Liver (tissue), 9 donors: ENCODE measurements around the gene LINC00305. TPM values are rescaled to one million over a fixed set of nuclear protein-coding genes. Genes with fewer than 3 reads are reported as not detected.

Experiments used
- DNase-seq: peaks from one replicate; pipeline ENCODE4 v3.0.0-alpha.2; 2017; ENCODE audit warnings: low spot score
- H3K27ac ChIP-seq, 2 donors: one replicate each; pipeline ENCODE4 v1.7.0; 2013; ENCODE audit warnings: inconsistent platforms in 2 of 2, low read length in 2 of 2, control low read depth in 1 of 2, low read depth in 1 of 2, mild to moderate bottlenecking in 1 of 2
- H3K27me3 ChIP-seq, 4 donors: one replicate each; pipeline versions ENCODE4 v1.6.1 to v1.7.0; 2013; ENCODE audit warnings: low read length in 3 of 4, inconsistent platforms in 1 of 4, mild to moderate bottlenecking in 1 of 4, moderate library complexity in 1 of 4; ENCODE audit not compliant: control insufficient read depth in 4 of 4, insufficient read depth in 4 of 4
- H3K36me3 ChIP-seq, 4 donors: one replicate each; pipeline versions ENCODE4 v1.6.1 to v1.7.0; 2013; ENCODE audit warnings: low read length in 3 of 4, mild to moderate bottlenecking in 3 of 4, low read depth in 1 of 4, moderate library complexity in 1 of 4; ENCODE audit not compliant: control insufficient read depth in 4 of 4, insufficient read depth in 3 of 4
- H3K4me1 ChIP-seq, 4 donors: one replicate each; pipeline versions ENCODE4 v1.6.1 to v1.7.0; 2013; ENCODE audit warnings: low read length in 3 of 4, mild to moderate bottlenecking in 3 of 4, moderate library complexity in 1 of 4; ENCODE audit not compliant: control insufficient read depth in 4 of 4, insufficient read depth in 4 of 4
- H3K4me3 ChIP-seq, 3 donors: one replicate each; pipeline versions ENCODE4 v1.6.1 to v1.7.0; 2013; ENCODE audit warnings: low read length in 3 of 3, control low read depth in 1 of 3, low read depth in 1 of 3, mild to moderate bottlenecking in 1 of 3
- H3K9ac ChIP-seq, 2 donors: one replicate each; pipeline ENCODE4 v1.7.0; 2013; ENCODE audit warnings: low read length in 2 of 2, mild to moderate bottlenecking in 2 of 2, moderate library complexity in 2 of 2, control low read depth in 1 of 2, low read depth in 1 of 2
- H3K9me3 ChIP-seq, 4 donors: one replicate each; pipeline versions ENCODE4 v1.6.1 to v1.7.0; 2013; ENCODE audit warnings: low read length in 3 of 4; ENCODE audit not compliant: control insufficient read depth in 4 of 4
- EGR1 ChIP-seq, 2 donors: IDR thresholded peaks; 2 replicates each; pipeline ENCODE4 v1.6.1; 2016 to 2018; ENCODE audit warnings: antibody characterized with exemption in 2 of 2, low read depth in 2 of 2
- FOXA1 ChIP-seq: IDR thresholded peaks from 2 replicates; pipeline ENCODE4 v1.6.1; 2016; ENCODE audit warnings: antibody characterized with exemption
- FOXA2 ChIP-seq: IDR thresholded peaks from 2 replicates; pipeline ENCODE4 v1.6.1; 2016; ENCODE audit warnings: antibody characterized with exemption
- GABPA ChIP-seq, 2 donors: IDR thresholded peaks in 1 of 2; conservative IDR thresholded peaks in 1 of 2; 2 replicates each; pipeline ENCODE4 v1.6.1; 2016; ENCODE audit warnings: antibody characterized with exemption in 2 of 2, mild to moderate bottlenecking in 1 of 2, moderate library complexity in 1 of 2
- HNF4A ChIP-seq, 2 donors: conservative IDR thresholded peaks; 2 replicates each; pipeline ENCODE4 v1.6.1; 2016; ENCODE audit warnings: antibody characterized with exemption in 2 of 2, mild to moderate bottlenecking in 2 of 2
- HNF4G ChIP-seq: IDR thresholded peaks from 2 replicates; pipeline ENCODE4 v1.6.1; 2016; ENCODE audit warnings: antibody characterized with exemption
- JUND ChIP-seq, 2 donors: IDR thresholded peaks; 2 replicates each; pipeline ENCODE4 v1.6.1; 2016; ENCODE audit warnings: antibody characterized with exemption in 2 of 2
- MAX ChIP-seq: IDR thresholded peaks from 2 replicates; pipeline ENCODE4 v1.6.1; 2016; ENCODE audit warnings: antibody characterized with exemption
- NR2F2 ChIP-seq: IDR thresholded peaks from 2 replicates; pipeline ENCODE4 v1.6.1; 2016; ENCODE audit warnings: antibody characterized with exemption
- RAD21 ChIP-seq, 2 donors: IDR thresholded peaks; 2 replicates each; pipeline ENCODE4 v1.6.1; 2016; ENCODE audit warnings: antibody characterized with exemption in 2 of 2, mild to moderate bottlenecking in 2 of 2
- REST ChIP-seq: IDR thresholded peaks from 2 replicates; pipeline ENCODE4 v1.6.1; 2016; ENCODE audit warnings: antibody characterized with exemption, mild to moderate bottlenecking
- RXRA ChIP-seq, 2 donors: IDR thresholded peaks; 2 replicates each; pipeline ENCODE4 v1.6.1; 2017 to 2018; ENCODE audit warnings: antibody characterized with exemption in 2 of 2, mild to moderate bottlenecking in 1 of 2
- SP1 ChIP-seq: IDR thresholded peaks from 2 replicates; pipeline ENCODE4 v1.6.1; 2018; ENCODE audit warnings: antibody characterized with exemption, mild to moderate bottlenecking
- TAF1 ChIP-seq: conservative IDR thresholded peaks from 2 replicates; pipeline ENCODE4 v1.6.1; 2016; ENCODE audit warnings: antibody characterized with exemption, mild to moderate bottlenecking
- YY1 ChIP-seq: IDR thresholded peaks from 2 replicates; pipeline ENCODE4 v1.6.1; 2016; ENCODE audit warnings: antibody characterized with exemption, mild to moderate bottlenecking
- ZBTB33 ChIP-seq: IDR thresholded peaks from 2 replicates; pipeline ENCODE4 v1.6.1; 2016; ENCODE audit warnings: antibody characterized with exemption
- WGBS: extraction: QIAGEN DNeasy Blood & Tissue Kit; methylation state at CpG from one replicate; pipeline ENCODE4 v1.1.7; 2013; 5-methylcytosine and 5-hydroxymethylcytosine counted together
- polyA plus RNA-seq, 2 donors: library from polyadenylated mRNA; stranded (reverse) in 1 of 2; unstranded in 1 of 2; fragments of 200-250 nt in 1 of 2; fragments of >200 nt in 1 of 2; fragmentation: Nextera tagmentation in 1 of 2; extraction: Ambion mirVana in 1 of 2; gene quantifications; one replicate each; pipeline versions ENCODE4 v1.2.1 to v1.2.3, GENCODE V29; 2013 to 2015
- total RNA-seq, 2 donors: library from RNA; depleted of rRNA; stranded (reverse); fragments of >200 nt; gene quantifications; one replicate each; pipeline ENCODE4 v1.2.3, GENCODE V29; 2014
- TF ChIP-seq, protein P1 (sequence below): fragments of 150-350 bp; IDR thresholded peaks from 2 replicates; pipeline ENCODE4 v1.5.1; 2017; ENCODE audit warnings: improper control_type of control experiment, low read depth, low read length; ENCODE audit not compliant: missing input control
- TF ChIP-seq, protein P2 (sequence below): IDR thresholded peaks from 2 replicates; pipeline ENCODE4 v1.6.1; 2016; ENCODE audit warnings: antibody characterized with exemption
- donor health status: healthy.
- donor health status: healthy.
- donor health status: healthy.
- donor health status: healthy.
- donor health status: healthy.

Gene LINC00305
- total and polyA plus RNA-seq, 4 donors: 0.84 TPM; not detected in 3

- H3K9me3 ChIP-seq: no peaks in the 10 kb centered on the region
- no peaks in the 10 kb centered on the region for H3K27me3 ChIP-seq
- H3K36me3 ChIP-seq: no peaks in the 10 kb centered on the region
- no peak for DNase-seq
- no peaks in the 10 kb centered on the region for H3K4me1 ChIP-seq
- no peak overlapping the region for H3K9ac ChIP-seq
- TF ChIP-seq, protein P1, sequence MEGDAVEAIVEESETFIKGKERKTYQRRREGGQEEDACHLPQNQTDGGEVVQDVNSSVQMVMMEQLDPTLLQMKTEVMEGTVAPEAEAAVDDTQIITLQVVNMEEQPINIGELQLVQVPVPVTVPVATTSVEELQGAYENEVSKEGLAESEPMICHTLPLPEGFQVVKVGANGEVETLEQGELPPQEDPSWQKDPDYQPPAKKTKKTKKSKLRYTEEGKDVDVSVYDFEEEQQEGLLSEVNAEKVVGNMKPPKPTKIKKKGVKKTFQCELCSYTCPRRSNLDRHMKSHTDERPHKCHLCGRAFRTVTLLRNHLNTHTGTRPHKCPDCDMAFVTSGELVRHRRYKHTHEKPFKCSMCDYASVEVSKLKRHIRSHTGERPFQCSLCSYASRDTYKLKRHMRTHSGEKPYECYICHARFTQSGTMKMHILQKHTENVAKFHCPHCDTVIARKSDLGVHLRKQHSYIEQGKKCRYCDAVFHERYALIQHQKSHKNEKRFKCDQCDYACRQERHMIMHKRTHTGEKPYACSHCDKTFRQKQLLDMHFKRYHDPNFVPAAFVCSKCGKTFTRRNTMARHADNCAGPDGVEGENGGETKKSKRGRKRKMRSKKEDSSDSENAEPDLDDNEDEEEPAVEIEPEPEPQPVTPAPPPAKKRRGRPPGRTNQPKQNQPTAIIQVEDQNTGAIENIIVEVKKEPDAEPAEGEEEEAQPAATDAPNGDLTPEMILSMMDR: no peak
- TF ChIP-seq GABPA (IDR thresholded peaks at IDR 0.05 in 1 of 2, conservative IDR thresholded peaks at IDR 0.05 in 1 of 2) (no peak), JUND (IDR thresholded peaks at IDR 0.05) (no peak), SP1 (no peak), FOXA1 (no peak), MAX (no peak)
- H3K4me3 ChIP-seq: no peak overlapping the region
- no peak overlapping the region for H3K27ac ChIP-seq
- 44% methylated on average over 3 of the region's 3 CpGs for WGBS
Observed at GRCh38 chr18:64055019-64055418, 93.9 kb downstream of the LINC00305 start.

DNA sequence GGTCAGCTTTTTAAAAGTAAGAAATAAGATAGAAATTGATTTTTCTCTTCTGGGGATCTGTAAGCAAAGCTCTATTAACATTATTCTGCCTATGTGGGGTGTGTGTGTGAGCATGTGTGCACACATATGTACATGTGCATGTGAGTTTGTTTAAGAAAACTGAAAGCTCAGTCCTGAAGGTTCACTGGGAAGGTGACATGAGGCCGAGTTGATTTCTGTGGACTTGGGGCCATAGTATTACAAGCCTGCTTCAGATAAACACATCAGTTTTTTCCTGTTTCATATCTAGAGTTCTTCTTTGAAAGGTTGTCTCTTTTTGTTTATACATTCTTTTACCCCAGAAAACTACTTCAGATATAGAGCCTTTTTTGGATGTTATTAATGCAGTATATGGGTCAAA, 95.6 kb downstream of the LINC00305 start:
- H3K27ac ChIP-seq: no peak overlapping the region
- no peaks in the 10 kb centered on the region for H3K9me3 ChIP-seq
- TF ChIP-seq, protein P1: no peak
- TF ChIP-seq YY1 (no peak), FOXA2 (no peak), HNF4G (no peak), REST (no peak), HNF4A (conservative IDR thresholded peaks at IDR 0.05) (peak; percentile 44 to 77), NR2F2 (no peak), TAF1 (no peak), MAX (no peak), RXRA (IDR thresholded peaks at IDR 0.05) (peak in 1 of 2 donors; percentile 48), FOXA1 (no peak), GABPA (IDR thresholded peaks at IDR 0.05 in 1 of 2, conservative IDR thresholded peaks at IDR 0.05 in 1 of 2) (no peak), EGR1 (IDR thresholded peaks at IDR 0.05; ENCODE audit: low read depth in 2 of 2) (no peak), SP1 (no peak), RAD21 (IDR thresholded peaks at IDR 0.05) (no peak), ZBTB33 (no peak)
- TF ChIP-seq, protein P2, sequence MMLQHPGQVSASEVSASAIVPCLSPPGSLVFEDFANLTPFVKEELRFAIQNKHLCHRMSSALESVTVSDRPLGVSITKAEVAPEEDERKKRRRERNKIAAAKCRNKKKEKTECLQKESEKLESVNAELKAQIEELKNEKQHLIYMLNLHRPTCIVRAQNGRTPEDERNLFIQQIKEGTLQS: no peak
- no peaks in the 10 kb centered on the region for H3K27me3 ChIP-seq
- no peak for DNase-seq
- 30% methylated on average over 1 of the region's 1 CpG for WGBS
- H3K4me1 ChIP-seq: no peaks in the 10 kb centered on the region
- H3K4me3 ChIP-seq: no peak overlapping the region
- H3K9ac ChIP-seq: no peak overlapping the region
- no peaks in the 10 kb centered on the region for H3K36me3 ChIP-seq
